GM21447 (cell line): ENCODE measurements around the gene TUBA1C.
"Not testable (repeated sequence)": the region's sequence is repeated elsewhere in the genome, so short reads cannot be mapped to it uniquely, and the experiment has no call there.

ENCODE experiments used
- ATAC-seq: cut with Tn5 transposase; IDR thresholded peaks from one replicate; pipeline ENCODE4 v1.9.1; 2021; ENCODE audit not compliant: unreplicated experiment

Gene TUBA1C

DNA sequence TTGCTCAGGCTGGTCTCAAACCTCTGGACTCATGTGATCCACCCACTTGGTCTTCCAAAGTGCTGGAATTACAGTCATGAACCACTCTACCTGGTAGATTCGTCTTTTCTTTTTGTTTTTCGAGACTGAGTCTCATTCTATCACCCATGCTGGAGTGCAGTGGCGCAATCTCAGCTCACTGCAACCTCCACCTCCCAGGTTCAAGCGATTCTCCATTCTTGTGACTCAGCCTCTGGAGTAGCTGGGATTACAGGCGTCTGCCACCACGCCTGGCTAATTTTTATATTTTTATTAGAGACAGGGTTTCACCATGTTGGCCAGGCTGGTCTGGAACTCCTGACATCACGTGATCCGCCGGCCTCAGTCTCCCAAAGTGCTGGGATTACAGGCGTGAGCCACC, 9.4 kb upstream of the TUBA1C start:
- ATAC-seq: not testable (repeated sequence)

DNA sequence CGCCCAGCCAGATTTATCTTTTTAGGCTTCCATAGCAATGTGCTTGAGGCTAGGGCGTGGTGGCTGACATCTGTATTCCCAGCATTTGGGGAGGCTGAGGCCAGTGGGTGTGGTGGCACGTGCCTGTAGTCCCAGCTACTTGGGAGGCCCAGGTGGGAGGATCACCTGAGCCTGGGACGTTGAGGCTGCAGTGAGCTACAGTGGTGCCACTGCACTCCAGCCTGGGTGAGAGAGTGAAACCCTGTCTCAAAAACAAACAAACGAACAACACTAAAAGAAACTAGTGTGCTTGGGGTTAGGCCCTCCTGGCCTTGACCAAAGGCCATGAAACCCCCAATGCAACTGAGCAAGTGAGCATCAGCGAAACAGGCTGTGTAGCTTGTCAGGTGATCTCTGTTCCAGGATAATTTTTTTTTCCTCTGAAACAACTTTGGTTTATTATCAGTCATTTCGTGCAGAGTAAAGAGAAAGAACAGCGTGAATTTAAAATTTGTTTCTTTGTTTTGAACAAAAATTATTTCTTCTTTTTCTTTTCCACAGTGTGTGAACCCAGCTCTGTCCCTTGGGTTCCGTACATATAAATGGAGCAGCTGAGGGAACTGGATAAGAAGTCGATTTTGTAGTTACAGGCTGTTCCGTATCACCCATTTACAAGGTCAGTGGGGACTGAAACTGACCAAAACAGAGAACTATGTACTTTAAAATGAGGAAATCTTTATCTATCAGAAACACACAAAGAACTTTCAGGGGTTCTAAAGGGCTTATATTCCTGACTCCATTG, 8.8 kb upstream of the TUBA1C start:
- no peak for ATAC-seq

DNA sequence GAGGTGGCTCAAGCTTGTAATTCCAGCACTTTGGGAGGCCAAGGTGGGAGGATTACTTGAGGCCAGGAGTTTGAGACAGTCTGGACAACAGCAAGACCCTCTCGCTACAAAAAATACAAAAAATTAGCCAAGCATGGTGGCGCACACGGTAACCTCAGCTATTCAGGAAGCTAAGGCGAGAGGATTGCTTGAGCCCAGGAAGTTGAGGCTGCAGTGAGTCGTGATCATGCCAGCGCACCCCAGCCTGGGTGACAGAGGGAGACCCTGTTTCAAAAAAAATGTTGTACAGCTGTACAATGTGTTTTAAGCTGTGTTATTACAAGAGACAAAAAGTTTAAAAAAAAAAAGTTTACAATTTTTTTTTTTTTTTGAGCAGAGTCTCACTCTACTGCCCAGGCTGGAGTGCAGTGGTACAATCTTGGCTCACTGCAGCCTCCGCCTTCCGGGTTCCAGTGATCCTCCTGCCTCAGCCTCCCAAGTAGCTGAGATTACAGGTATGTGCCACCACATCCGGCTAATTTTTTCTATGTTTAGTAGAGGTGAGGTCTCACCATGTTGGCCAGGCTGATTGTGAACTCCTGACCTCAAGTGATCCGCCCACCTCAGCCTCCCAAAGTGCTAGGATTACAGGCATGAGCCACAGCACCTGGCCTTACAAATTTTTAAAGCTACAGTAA, 7.2 kb upstream of the TUBA1C start:
- not testable (repeated sequence) for ATAC-seq

DNA sequence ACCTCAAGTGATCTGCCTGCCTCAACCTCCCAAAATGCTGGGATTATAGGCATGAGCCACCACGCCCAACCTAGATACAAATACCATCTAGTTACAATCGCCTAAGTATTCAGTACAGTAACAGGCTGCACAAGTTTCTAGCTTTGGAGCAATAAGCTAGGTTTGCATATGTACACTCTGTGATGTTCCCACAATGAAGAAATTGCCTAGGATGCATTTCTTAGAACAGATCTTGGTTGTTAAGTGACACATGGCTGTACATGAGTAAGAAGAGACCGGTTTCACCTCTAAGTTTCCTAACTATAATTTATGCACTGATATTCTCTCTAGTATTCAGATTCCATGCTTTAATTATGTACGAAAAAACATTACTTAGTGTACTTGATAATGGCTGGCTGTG, 5.4 kb upstream of the TUBA1C start:
- no peak for ATAC-seq

DNA sequence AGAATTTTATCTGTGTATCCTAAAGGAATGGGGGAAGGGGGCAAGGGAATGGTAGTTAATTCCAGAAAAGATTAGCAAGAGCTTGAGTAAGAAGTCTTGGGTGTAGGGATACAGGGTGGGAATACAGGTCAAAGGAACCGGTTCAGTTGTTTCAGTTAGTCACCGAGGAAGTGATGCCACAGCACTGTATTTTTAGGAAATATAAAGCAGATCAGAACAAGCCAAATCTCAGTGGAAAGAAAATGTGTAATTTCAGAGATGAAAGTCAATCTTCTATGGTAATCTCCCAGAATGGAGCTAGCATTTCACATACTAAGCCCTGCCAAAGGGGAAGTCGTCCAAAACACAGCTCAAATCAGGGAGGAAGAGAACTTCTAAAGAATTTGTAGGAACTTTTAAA, 4.7 kb upstream of the TUBA1C start:
- ATAC-seq: no peak

DNA sequence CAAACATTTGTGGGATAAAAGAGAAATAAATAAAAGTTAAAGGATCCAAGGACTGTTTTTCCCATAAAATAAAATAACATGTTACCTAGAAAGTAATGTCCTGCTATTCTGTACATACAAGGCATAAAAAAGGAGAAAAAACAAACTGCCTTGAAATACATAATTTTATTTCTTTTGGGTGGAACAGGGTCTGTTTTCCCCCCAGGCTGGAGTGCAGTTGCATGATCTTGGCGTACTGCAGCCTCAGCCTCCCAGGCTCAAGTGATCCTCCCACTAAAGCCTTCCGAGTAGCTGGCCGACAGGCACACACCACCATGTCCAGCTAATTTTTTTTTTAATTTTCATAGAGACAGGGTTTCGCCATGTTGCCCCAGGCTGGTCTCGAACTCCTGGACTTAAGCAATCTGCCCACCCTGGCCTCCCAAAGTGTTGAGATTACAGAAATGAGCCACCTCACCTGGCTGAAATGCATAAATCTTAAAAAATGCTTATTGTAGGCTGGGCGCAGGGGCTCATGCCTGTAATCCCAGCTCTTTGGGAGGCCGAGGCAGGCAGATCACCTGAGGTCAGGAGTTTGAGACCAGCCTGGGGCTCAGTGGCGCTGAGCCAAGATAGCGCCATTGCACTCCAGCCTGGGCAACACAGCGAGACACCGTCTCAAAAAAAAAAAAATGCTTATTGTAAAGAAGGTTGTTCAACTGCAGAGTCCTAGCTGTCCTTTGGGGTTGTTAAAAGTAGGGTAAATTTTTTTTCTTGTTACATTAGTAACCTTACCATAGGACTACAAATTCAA, 4.1 kb upstream of the TUBA1C start:
- ATAC-seq: no peak

DNA sequence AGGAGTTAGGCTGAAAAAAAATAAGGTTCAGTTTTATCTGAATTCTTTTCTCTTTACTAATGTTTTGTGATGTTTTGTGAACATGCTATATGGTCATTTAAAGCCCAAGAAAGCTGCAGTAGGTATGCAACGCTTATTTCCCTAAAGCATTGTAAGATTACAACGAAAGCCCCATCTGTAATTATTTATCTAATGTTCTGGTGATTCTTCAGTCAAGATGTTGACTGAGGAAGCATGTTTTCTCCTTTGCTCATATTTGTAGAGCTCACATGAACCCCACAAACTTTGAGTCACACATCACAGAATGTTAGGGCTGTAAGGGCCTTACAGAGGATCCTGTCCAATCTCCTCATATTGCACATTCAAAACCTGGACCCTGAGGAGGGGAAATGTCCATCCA, 3.2 kb upstream of the TUBA1C start:
- no peak for ATAC-seq

DNA sequence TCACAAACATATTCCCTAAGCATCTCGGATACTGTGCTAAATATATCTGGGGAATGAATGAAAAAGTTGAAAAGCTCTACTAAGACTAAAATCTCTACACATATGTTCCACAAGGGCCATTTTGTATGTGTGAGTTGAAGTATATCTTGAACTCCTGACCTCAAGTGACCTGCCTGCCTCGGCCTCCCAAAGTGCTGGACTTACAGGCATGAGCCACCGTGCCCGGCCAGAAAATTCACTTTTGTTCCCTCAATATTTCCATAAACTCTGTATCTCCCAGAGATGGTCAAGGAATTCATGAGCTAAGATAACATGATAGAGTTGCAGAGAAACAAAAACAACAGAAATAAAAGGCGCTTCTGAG, 1.5 kb upstream of the TUBA1C start:
- ATAC-seq: no peak

DNA sequence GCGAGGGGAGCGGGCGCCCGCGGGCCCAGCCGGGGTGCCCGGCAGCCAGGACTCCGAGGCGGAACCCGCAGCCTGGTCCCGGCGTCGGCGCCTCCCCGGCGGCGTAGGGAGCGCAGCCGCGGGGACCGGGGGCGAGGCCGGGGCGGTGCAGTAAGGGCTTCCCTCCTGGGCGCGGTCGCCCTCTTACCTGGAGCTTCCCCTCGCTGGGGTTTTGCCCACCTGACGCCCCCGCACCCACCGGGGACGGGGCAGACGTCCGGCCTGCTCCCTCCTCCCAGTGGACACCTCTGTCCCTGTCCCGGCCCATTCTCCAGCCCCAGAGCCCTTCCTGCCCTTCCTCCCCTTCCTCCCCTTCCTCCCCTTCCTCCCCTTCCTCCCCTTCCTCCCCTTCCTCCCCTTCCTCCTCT, 413 bp upstream of the TUBA1C start:
- peak; percentile 21 for ATAC-seq

DNA sequence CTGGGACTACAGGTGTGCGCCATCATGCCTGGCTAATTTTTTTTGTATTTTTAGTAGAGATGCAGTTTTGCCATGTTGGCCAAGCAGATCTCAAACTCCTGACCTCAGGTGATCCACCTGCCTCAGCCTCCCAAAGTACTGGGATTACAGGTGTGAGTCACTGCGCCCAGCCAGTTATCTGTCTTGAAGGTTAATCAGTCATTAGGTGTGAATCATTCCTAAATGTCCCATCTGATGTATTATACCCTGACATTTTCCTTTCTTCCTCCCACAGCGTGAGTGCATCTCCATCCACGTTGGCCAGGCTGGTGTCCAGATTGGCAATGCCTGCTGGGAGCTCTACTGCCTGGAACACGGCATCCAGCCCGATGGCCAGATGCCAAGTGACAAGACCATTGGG, 4.3 kb downstream of the TUBA1C start:
- not testable (repeated sequence) for ATAC-seq

DNA sequence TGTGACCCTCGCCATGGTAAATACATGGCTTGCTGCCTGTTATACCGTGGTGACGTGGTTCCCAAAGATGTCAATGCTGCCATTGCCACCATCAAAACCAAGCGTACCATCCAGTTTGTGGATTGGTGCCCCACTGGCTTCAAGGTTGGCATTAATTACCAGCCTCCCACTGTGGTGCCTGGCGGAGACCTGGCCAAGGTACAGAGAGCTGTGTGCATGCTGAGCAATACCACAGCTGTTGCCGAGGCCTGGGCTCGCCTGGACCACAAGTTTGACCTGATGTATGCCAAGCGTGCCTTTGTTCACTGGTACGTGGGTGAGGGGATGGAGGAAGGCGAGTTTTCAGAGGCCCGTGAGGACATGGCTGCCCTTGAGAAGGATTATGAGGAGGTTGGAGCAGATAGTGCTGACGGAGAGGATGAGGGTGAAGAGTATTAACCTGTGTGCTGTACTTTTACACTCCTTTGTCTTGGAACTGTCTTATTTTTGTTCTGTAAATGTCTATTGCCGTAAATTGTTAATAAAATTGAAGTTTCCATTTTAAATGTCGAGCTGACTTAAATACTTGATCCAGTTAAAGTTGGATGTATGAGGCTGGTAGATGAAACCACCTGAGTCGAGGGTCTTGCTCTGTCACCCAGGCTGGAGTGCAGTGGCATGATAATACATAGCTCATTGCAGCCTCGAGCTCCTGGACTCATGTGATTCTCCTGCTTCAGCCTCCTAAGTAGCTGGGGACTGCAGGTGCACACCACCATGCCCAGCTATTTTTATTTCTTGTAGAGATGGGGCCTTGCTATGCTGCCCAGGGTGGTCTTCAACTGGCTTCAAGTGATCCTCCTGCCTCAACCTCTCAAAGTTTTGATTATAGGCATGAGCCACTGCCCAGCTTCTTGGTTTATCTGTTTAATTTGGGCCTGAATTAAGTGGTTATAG, 8.2 kb downstream of the TUBA1C start:
- ATAC-seq: no peak

DNA sequence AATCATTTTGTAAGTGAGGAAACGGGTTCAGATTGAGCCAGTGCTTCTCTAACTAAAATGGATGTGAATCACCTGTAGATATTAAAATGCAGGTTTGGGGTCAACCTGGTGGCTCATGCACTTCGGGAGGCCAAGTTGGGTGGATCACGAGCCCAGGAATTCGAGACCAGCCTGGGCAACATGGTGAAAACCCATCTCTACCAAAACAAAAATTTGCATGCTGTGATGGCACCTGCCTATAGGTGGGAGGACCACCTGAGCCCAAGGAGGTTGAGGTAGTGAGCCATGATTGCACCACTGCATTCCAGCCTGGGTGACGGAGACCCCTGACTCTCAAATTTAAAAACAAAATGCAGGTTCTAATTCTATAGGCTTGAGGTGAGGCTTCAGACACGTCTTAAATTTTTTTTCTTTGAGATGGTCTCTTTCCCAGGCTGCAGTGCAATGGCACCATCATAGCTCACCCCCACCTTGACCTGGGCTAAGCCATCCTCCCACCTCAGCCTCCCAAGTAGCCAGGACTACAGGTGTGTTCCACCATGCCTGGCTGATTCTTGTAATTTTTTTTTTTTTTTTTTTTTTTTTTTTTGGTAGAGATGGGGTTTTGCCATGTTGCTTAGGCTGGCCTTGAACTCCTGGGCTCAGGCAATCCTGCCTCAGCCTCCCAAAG, 9.0 kb downstream of the TUBA1C start:
- ATAC-seq: no peak

DNA sequence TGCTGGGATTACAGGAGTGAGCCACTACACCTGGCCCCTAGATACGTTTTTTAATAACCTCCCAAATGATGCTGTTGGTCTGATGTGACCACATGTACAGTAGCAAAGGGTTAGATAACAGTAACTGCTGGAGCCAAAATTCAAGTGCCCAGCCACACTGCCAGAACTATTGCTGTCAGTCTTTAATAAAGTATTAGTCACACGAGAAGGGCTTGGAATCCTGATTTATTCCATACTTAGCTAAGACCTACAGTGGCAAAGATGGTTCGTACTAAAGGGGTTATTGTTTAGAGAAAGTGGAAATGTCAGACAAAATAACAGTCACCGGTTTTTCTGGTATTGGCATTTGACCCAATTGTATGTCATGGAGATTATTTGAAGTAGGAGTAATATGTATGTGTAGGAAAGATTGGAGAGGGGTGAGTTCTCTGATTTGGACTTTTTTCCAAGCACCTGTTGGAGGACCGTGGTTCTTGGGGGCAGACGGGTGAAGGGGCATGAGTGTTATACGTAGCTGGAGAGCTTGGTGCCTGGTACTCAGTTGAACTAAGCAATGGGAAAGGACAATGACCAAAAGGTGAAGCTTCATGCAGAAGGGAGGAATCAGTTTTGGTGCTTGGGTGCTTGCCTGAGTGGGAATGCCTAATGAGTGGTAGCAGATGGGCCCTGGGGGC, 9.7 kb downstream of the TUBA1C start:
- no peak for ATAC-seq

DNA sequence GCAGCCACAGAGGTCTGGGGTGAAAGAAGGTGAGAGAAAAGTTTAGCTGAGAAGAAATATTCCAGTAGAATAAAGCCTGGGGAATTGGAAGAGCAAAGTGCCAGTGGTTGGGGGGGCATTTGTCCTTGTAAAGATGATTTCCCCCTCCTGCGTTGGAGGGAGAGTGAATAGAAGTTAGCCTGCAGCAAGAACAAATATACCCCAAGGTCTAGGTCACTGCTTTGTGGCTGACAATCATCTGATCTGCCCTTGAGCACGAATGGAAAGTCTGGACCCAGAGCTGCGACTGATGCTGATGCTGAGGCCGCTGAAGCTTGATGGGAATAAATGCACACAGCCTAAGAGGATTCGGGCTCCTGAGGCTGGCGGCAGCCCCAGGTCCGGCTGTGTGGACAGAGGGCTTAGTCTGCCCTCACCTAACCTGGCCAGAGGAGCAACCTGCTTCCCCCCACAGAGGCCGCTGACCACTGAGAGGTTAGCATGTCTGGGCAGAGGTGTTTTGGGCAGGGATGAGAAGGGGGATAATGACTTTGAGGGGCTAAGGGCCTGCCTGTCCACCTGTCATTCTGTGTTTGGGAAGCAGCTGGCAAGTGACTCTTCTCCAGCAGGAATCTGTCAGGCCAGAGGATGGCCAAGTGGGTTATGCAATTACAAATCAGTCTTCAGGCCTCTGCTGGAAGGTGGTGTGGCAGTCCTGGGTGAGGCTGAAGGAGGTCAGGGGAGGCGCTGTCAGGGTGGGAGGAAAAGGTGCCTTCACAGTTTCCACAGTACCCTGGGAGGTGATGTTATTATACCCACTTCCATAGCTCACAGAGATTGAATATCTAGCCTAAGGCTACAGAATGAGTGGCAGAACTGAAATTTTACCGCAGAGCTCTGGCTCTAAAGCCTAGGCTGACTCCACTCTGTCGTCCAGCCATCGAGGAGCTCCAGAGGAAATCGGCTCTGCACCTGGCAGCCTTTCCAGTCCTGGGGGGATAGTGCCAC, 11.7 kb downstream of the TUBA1C start:
- no peak for ATAC-seq

DNA sequence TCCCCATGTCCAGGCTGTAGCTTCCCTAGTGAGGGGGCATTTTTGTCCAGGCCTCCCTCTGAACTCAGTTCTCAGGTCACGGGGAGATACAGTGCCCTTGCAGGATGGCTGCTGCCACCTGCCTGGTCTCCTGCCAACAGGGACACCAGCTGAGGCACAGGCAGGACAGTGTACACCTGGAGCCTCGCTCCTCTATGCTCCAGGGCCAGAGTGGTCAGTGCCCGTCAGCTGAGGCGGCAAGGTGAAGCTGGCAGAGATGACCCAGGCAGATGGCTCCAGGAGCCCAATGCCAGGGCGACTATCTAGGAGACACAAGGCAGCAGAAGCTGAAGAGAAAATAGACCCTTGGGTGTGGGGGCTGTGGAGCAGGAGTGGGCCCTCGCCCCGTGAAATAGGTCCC, 12.6 kb downstream of the TUBA1C start:
- ATAC-seq: no peak

DNA sequence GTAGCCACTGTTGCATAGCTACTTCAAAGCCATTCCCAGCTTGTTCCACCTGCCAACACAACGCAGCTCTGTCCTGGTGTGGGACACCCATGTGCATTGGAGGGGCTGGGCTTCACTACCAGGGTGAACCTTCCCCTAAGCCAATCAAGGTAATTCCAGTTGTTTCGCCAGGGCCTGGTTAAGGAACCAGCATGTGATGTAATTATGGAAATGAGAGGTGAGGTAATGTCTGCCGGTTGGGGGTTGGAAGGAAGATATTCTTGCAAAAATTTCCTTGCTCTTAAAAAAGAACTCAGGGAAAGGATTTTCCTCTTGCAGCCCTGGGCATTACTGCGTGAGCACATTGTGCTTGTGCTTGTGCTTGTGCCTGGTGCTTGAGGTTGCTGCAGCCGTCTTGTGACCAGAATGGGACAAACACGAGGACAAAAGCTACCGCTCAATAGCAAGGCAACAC, 14.9 kb downstream of the TUBA1C start:
- ATAC-seq: no peak

DNA sequence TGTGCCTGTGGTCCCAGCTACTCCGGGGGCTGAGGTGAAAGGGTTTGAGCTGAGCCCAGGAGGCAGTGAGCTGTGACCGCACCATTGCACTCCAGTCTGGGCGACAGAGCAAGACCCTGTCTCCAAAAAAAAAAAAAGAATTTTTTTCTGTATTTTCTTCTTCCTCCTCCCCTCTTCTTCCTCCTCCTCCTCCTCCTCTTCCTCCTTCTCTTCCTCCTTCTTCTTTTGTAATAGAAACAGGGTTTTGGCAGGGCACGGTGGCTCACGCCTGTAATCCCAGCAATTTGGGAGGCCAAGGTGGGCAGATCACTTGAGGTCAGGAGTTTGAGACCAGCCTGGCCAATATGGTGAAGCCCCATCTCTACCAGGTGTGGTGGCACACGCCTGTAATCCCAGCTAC, 15.7 kb downstream of the TUBA1C start:
- ATAC-seq: not testable (repeated sequence)

DNA sequence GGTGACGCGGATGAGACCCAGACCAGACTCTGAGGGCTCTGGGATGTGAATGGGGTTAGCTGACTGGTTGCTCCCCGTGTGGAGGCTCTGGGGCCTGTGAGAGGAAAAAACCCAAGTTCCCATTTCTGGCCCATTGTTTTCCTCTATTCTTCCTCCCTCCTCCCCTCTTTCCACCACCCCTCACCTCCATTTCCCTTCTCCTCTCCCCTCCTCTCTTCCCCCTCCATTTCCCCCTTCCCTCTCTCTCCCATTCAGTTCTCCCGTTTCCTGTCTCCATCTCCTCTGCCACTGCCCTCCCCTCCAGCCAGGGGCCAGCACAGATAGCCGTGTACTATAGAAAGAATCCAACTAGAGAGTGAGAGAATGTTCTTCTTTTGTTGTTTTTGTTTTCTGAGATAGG, 17.4 kb downstream of the TUBA1C start:
- no peak for ATAC-seq
